Endothelial cell of umbilical vein (primary cell): ENCODE results near the gene ZNF284. TPM values are rescaled to one million over a fixed set of nuclear protein-coding genes. Genes with fewer than 3 reads are reported as not detected.

Experiments used
- BruUV-seq: library from RNA; stranded (reverse); fragments of 400-500 nt; replicated peaks from 2 replicates; lab custom pipeline; 2021; lab: Mats Ljungman, UMichigan
- CTCF ChIA-PET: fragments of 300-600, 350-600 bp; sonication (Branson Sonifier 250); formaldehyde crosslinking; loops from one replicate; lab custom pipeline; 2021; ENCODE audit warnings: antibody characterized with exemption, inconsistent platforms; lab: Charles Lee
- POLR2A ChIA-PET: fragments of 300-600, 350-600 bp; sonication (Branson Sonifier 250); formaldehyde crosslinking; loops from one replicate; lab custom pipeline; 2021; ENCODE audit warnings: antibody characterized with exemption, inconsistent platforms; lab: Charles Lee
- DNase-seq: peaks from one replicate; pipeline ENCODE4 v3.0.0-alpha.2; 2011; ENCODE audit warnings: low read depth, low spot score
- FAIRE-seq: peaks from 2 replicates; lab custom pipeline; 2011; peaks lifted over from hg19 to GRCh38; lab: Jason Lieb, UNC
- H2AFZ ChIP-seq: 2 replicates; pipeline ENCODE4 v1.6.0; 2012; ENCODE audit warnings: low read depth, low read length, control low read depth, inconsistent platforms
- H3K27ac ChIP-seq: 2 replicates; pipeline ENCODE4 v1.5.1; 2011; ENCODE audit warnings: low read depth, mild to moderate bottlenecking, control low read depth, low read length, moderate library complexity; ENCODE audit not compliant: insufficient read depth
- H3K27me3 ChIP-seq, 2 experiments: 2 replicates each; pipeline versions ENCODE4 v1.6.0 to v1.6.1; 2011; ENCODE audit warnings: low read length in 2 of 2, mixed read lengths in 1 of 2; ENCODE audit not compliant: control insufficient read depth in 2 of 2, insufficient read depth in 2 of 2
- H3K36me3 ChIP-seq, 2 experiments: 2 replicates in 1 of 2; 3 replicates in 1 of 2; pipeline ENCODE4 v1.5.1; 2011; ENCODE audit warnings: low read length in 2 of 2, mild to moderate bottlenecking in 1 of 2, moderate library complexity in 1 of 2; ENCODE audit not compliant: control insufficient read depth in 2 of 2, insufficient read depth in 2 of 2; ENCODE audit errors: extremely low read depth in 1 of 2
- H3K4me1 ChIP-seq: 3 replicates; pipeline ENCODE4 v1.5.1; 2011; ENCODE audit warnings: mild to moderate bottlenecking, low read length; ENCODE audit not compliant: control insufficient read depth, insufficient read depth; ENCODE audit errors: extremely low read depth
- H3K4me2 ChIP-seq: 2 replicates; pipeline ENCODE4 v1.6.1; 2011; ENCODE audit warnings: low read length, control low read depth, mixed read lengths; ENCODE audit not compliant: insufficient read depth
- H3K4me3 ChIP-seq, 3 experiments: fragments of 200-600 bp in 1 of 3; sonication (generic), shearing (Covaris generic) in 1 of 3; replicated peaks in 1 of 3; 2 replicates each; pipeline ENCODE4 v1.5.1; 2011 to 2016; ENCODE audit warnings: control low read depth in 3 of 3, low read length in 3 of 3, mild to moderate bottlenecking in 2 of 3, inconsistent platforms in 1 of 3, low read depth in 1 of 3, moderate library complexity in 1 of 3; ENCODE audit not compliant: insufficient read depth in 1 of 3
- H3K79me2 ChIP-seq: 2 replicates; pipeline ENCODE4 v1.6.0; 2012; ENCODE audit warnings: low read length, inconsistent platforms; ENCODE audit not compliant: control insufficient read depth, insufficient read depth
- H3K9ac ChIP-seq: replicated peaks from 2 replicates; pipeline ENCODE3; 2011; ENCODE audit warnings: low read length, control low read depth; ENCODE audit not compliant: insufficient read depth; ENCODE audit errors: extremely low read depth
- H3K9me1 ChIP-seq: replicated peaks from 3 replicates; pipeline ENCODE4 v1.6.0; 2011; ENCODE audit warnings: mild to moderate bottlenecking, low read length; ENCODE audit not compliant: control insufficient read depth, insufficient read depth; ENCODE audit errors: extremely low read depth
- H3K9me3 ChIP-seq: replicated peaks from 2 replicates; pipeline ENCODE4 v1.5.1; 2012; ENCODE audit warnings: low read length, inconsistent platforms; ENCODE audit not compliant: control insufficient read depth, insufficient read depth
- H4K20me1 ChIP-seq: replicated peaks from 2 replicates; pipeline ENCODE3; 2011; ENCODE audit warnings: mild to moderate bottlenecking, low read length; ENCODE audit not compliant: control insufficient read depth, insufficient read depth; ENCODE audit errors: extremely low read depth
- CTCF ChIP-seq, 2 donors: IDR thresholded peaks; 1 replicate in 1 of 2; 2 replicates in 1 of 2; pipeline ENCODE4 v1.5.1; 2011; ENCODE audit warnings: low read length in 2 of 2, mild to moderate bottlenecking in 2 of 2, moderate library complexity in 2 of 2, control low read depth in 1 of 2, inconsistent platforms in 1 of 2, low read depth in 1 of 2; ENCODE audit not compliant: insufficient read depth in 1 of 2; ENCODE audit errors: extremely low read depth in 1 of 2
- EZH2 ChIP-seq: IDR thresholded peaks from 2 replicates; pipeline ENCODE4 v1.6.1; 2012; ENCODE audit warnings: borderline replicate concordance, low read depth, mild to moderate bottlenecking, moderate library complexity, low read length, inconsistent platforms; ENCODE audit not compliant: severe bottlenecking
- FOS ChIP-seq: IDR thresholded peaks from 2 replicates; pipeline ENCODE4 v1.6.1; 2011; ENCODE audit warnings: mild to moderate bottlenecking, low read length, moderate library complexity, borderline replicate concordance; ENCODE audit not compliant: insufficient read depth
- JUN ChIP-seq: IDR thresholded peaks from 2 replicates; pipeline ENCODE4 v1.6.1; 2011; ENCODE audit warnings: borderline replicate concordance, low read depth; ENCODE audit not compliant: insufficient read length, insufficient read depth
- MAX ChIP-seq: IDR thresholded peaks from 2 replicates; pipeline ENCODE4 v1.6.1; 2011; ENCODE audit not compliant: insufficient read depth, insufficient read length
- MYC ChIP-seq: IDR thresholded peaks from one replicate; pipeline ENCODE4 v1.6.1; 2011; ENCODE audit warnings: mild to moderate bottlenecking, low read depth, low read length
- POLR2A ChIP-seq: IDR thresholded peaks from 2 replicates; pipeline ENCODE4 v1.6.1; 2012; ENCODE audit warnings: low read depth, mild to moderate bottlenecking, control low read depth, low read length
- POLR2AphosphoS5 ChIP-seq: IDR thresholded peaks from 2 replicates; pipeline ENCODE4 v1.6.1; 2012; ENCODE audit warnings: low read depth, mild to moderate bottlenecking, control low read depth, low read length, moderate library complexity; ENCODE audit not compliant: insufficient read depth
- dilution Hi-C: fragments of 300-500 bp; cut with MboI; formaldehyde crosslinking; loops from one replicate; pipeline ENCODE4 v1.15.0; 2019; ENCODE audit warnings: low sequenced_read_pairs; ENCODE audit not compliant: extremely low pct_ligation_motif_present
- intact Hi-C: fragments of 100-400 bp; cut with micrococcal nuclease; formaldehyde crosslinking; loops from one replicate; pipeline ENCODE4 v1.10.0; 2022
- polyA plus RNA-seq, 4 experiments: library from polyadenylated mRNA; depleted of rRNA in 3 of 4; stranded (reverse) in 3 of 4; unstranded in 1 of 4; fragments of >200 nt; gene quantifications; 2 replicates each; pipeline versions ENCODE4 v1.2.1 to v1.2.3, GENCODE V29; 2011 to 2012; ENCODE audit warnings: missing spikeins in 1 of 4
- total RNA-seq: library from RNA; stranded (reverse); gene quantifications from 2 replicates; pipeline ENCODE4 v1.2.3, GENCODE V29; 2021

ZNF284 gene
- total and polyA plus RNA-seq, 2 donors (not counting 3 experiments of a cell fraction or from before 2014, with no cell fraction given), result 0.98 to 2.4 TPM

GRCh38 chr19:44111910-44112463 lies 40.0 kb downstream of the ZNF284 start:
- Histone ChIP-seq H3K27me3 (no peaks in the 10 kb centered on the region), H3K79me2 (no peaks in the 10 kb centered on the region), H3K4me3 (peak overlapping the region; percentile 80 to 94 (median 84)), H3K36me3 (no peaks in the 10 kb centered on the region), H2AFZ (peak overlapping the region; percentile 53), H3K9me1 (no peaks in the 10 kb centered on the region), H3K4me2 (peak overlapping the region; percentile 92), H3K9me3 (peaks cover 8% of the 10 kb centered on the region), H3K9ac (peak overlapping the region; percentile 70), H3K27ac (no peak overlapping the region), H4K20me1 (no peaks in the 10 kb centered on the region), H3K4me1 (peaks cover 6% of the 10 kb centered on the region)
- intact Hi-C loops (loop anchor here (2.0 to 10.0 kb wide), 5 partner anchors 29 to 357 kb away; partner anchors contain the start of genes SMG9, ZNF112, ZNF234 and ZNF45), dilution Hi-C loops (no loop called here)
- ChIA-PET CTCF (no interaction called here), POLR2A (no interaction called here)
- FAIRE-seq, result peak; percentile 70
- DNase-seq, result peak; percentile 65
- no TSS peak for BruUV-seq
- TF ChIP-seq MAX (peak; percentile 10), POLR2A (no peak)

- Histone ChIP-seq H3K9me3 (peaks cover 7% of the 10 kb centered on the region), H3K79me2 (no peaks in the 10 kb centered on the region), H3K9me1 (no peaks in the 10 kb centered on the region), H4K20me1 (no peaks in the 10 kb centered on the region), H3K36me3 (no peaks in the 10 kb centered on the region), H3K4me2 (peak overlapping the region; percentile 92), H3K4me3 (peak overlapping the region; percentile 80 to 94 (median 84)), H2AFZ (peak overlapping the region; percentile 79), H3K9ac (peak overlapping the region; percentile 70), H3K27me3 (no peaks in the 10 kb centered on the region), H3K27ac (peak overlapping the region; percentile 32), H3K4me1 (peaks cover 6% of the 10 kb centered on the region)
- intact Hi-C loops, result loop anchor here (1.0 to 10.0 kb wide), 16 partner anchors 18 to 388 kb away; partner anchors contain the start of genes SMG9, ZNF112, ZNF155 and ZNF180
- DNase-seq (no peak), FAIRE-seq (no peak)
- dilution Hi-C loops, result no loop called here
- CTCF ChIA-PET, result no interaction called here
- TF ChIP-seq MYC (no peak), CTCF (IDR thresholded peaks at IDR 0.05; ENCODE audit: extremely low read depth in 1 of 2, insufficient read depth in 1 of 2, low read depth in 1 of 2, low read length in 2 of 2) (no peak), POLR2A (no peak), POLR2AphosphoS5 (no peak), FOS (no peak), JUN (no peak), EZH2 (no peak)
- BruUV-seq, result no TSS peak
- POLR2A ChIA-PET, result no interaction called here
Observed at GRCh38 chr19:44112802-44113137, 40.8 kb downstream of the ZNF284 start.
